ENCODE data around the gene MLEC. TPM values are rescaled to one million over a fixed set of nuclear protein-coding genes. Genes with fewer than 3 reads are reported as not detected.

MLEC gene
- total RNA-seq, 6 donors from 2014 or later: 29.3 to 125 (median 71.2) TPM

DNA sequence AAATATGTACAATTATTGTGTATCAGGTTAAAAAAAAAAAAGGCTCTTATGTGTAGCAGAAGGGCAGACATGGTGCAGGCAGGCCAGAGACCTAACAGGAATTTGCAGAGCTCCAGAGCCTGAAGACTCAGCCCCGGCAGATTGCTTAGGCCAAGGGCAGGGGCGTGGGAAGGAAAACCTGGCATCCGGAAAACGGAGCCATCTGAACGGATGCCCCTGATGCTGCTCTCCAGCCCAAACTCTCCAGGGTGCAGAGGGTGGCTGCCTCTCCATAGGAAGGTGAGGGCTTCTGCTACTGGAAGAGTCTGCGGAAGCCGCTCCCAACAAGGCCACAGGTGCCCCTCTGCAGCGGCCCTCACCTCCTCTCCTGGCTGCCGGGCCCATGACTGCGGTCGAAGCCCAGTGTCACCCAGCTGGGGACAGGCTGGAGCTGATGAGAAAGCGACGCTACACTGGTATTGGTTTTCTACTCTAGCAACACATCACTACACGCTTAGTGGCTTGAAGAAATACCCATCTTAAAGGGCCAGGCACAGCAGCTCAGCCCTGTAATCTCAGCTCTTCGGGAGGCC, 58.1 kb downstream of the MLEC start:
- Histone ChIP-seq H3K4me3 (no peak overlapping the region), H3K27ac (no peak overlapping the region), H3K36me3 (no peaks in the 10 kb centered on the region), H3K27me3 (no peaks in the 10 kb centered on the region), H3K9me3 (no peaks in the 10 kb centered on the region), H3K4me1 (no peaks in the 10 kb centered on the region)
- DNase-seq (peak in 1 of 2 donors; percentile 43), ATAC-seq (ENCODE audit: low FRiP score in 2 of 2) (no peak)
- TF ChIP-seq POLR2A (IDR thresholded peaks at IDR 0.05) (no peak), CTCF (IDR thresholded peaks at IDR 0.05) (no peak), POLR2AphosphoS5 (IDR thresholded peaks at IDR 0.05) (no peak), EP300 (IDR thresholded peaks at IDR 0.05) (no peak)
- WGBS, 2 donors: 87 to 94% methylated on average over 11 to 15 of the region's 15 CpGs

DNA sequence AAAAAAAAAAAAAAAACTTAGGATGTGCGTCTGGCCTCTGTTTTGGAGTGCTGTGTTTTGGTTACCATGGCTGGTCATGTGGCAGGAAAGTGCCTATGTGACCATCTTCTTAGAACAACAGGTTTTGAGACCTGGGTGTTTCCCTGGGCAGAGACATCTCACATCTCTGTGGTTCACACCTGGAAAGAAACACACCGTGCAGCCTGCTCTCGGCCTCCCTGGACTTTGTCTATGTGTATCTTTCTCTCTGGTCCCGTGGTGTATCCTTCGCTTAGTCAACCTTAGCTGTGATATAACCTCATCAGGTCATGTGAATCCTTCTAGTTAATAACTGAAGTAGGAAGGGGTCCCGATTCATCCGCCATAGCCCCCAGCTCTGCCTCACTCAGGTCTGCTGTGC, 61.3 kb downstream of the MLEC start:
- 82 to 89% methylated on average over 7 of the region's 7 CpGs for WGBS, 2 donors
- DNase-seq: no peak
- Histone ChIP-seq H3K36me3 (no peaks in the 10 kb centered on the region), H3K9me3 (no peaks in the 10 kb centered on the region), H3K27me3 (no peaks in the 10 kb centered on the region), H3K4me3 (no peak overlapping the region), H3K4me1 (no peaks in the 10 kb centered on the region), H3K27ac (no peak overlapping the region)
- TF ChIP-seq CTCF (IDR thresholded peaks at IDR 0.05) (no peak), POLR2AphosphoS5 (IDR thresholded peaks at IDR 0.05) (no peak), POLR2A (IDR thresholded peaks at IDR 0.05) (no peak), EP300 (IDR thresholded peaks at IDR 0.05) (no peak)
- peak in 1 of 2 donors; percentile 20 for ATAC-seq (ENCODE audit: low FRiP score in 2 of 2)

DNA sequence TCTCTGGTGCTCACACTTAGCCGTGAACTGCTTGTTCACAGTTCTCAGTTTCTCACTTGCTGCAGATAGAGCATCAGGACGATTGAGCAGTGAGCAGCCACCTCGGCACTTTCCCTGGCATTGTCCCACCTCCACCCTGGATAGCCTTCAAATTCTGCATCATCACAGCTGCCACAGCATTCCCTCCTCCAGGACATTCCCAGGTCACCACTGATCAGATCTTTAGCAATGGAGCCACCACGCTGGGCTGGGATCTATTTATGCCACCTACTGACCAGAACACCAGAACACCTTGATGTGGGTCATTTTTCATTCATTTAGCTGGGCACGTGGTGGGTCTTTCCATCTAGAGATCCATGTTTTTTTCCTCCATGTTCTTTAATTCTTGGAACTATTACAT, 62.3 kb downstream of the MLEC start:
- Histone ChIP-seq H3K9me3 (no peaks in the 10 kb centered on the region), H3K27me3 (no peaks in the 10 kb centered on the region), H3K4me1 (no peaks in the 10 kb centered on the region), H3K27ac (no peak overlapping the region), H3K4me3 (no peak overlapping the region), H3K36me3 (no peaks in the 10 kb centered on the region)
- 78 to 89% methylated on average over 5 of the region's 5 CpGs for WGBS, 2 donors
- TF ChIP-seq EP300 (IDR thresholded peaks at IDR 0.05) (no peak), POLR2AphosphoS5 (IDR thresholded peaks at IDR 0.05) (no peak), CTCF (IDR thresholded peaks at IDR 0.05) (no peak), POLR2A (IDR thresholded peaks at IDR 0.05) (no peak)
- DNase-seq (no peak), ATAC-seq (ENCODE audit: low FRiP score in 2 of 2) (no peak)

GRCh38 chr12:120750806-120751205, 63.9 kb downstream of the MLEC start:
- DNase-seq (no peak), ATAC-seq (ENCODE audit: low FRiP score in 2 of 2) (no peak)
- Histone ChIP-seq H3K9me3 (no peaks in the 10 kb centered on the region), H3K4me1 (no peaks in the 10 kb centered on the region), H3K27me3 (no peaks in the 10 kb centered on the region), H3K27ac (no peak overlapping the region), H3K36me3 (no peaks in the 10 kb centered on the region), H3K4me3 (no peak overlapping the region)
- 93 to 96% methylated on average over 5 of the region's 5 CpGs for WGBS, 2 donors
- no peak for TF ChIP-seq POLR2A (IDR thresholded peaks at IDR 0.05)
- TF ChIP-seq EP300 (IDR thresholded peaks at IDR 0.05): no peak
- no peak for TF ChIP-seq POLR2AphosphoS5 (IDR thresholded peaks at IDR 0.05)
- TF ChIP-seq CTCF (IDR thresholded peaks at IDR 0.05): no peak

DNA sequence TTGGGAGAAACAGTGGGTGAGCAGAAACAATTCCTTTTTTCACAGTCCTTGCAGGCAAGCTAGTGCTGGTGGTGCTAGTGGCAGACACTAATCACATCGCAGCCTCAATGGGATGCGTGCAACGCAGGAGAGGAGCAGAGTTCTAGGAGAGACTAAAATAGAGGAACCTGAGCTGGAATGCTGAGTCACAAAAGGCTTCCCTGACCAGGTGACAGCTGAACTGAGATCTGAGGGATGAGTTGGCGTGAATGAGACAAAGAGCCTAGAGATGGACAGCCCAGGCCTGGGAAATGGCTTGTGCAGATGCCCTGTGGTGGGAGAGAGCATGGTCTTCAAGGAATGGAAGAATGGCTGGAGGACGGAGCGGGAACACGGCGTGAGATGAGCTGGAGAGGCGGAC, 64.4 kb downstream of the MLEC start:
- Histone ChIP-seq H3K9me3 (no peaks in the 10 kb centered on the region), H3K4me1 (no peaks in the 10 kb centered on the region), H3K36me3 (no peaks in the 10 kb centered on the region), H3K27ac (no peak overlapping the region), H3K4me3 (no peak overlapping the region), H3K27me3 (no peaks in the 10 kb centered on the region)
- no peak for DNase-seq
- no peak for ATAC-seq (ENCODE audit: low FRiP score in 2 of 2)
- 91 to 96% methylated on average over 9 of the region's 9 CpGs for WGBS, 2 donors
- no peak for TF ChIP-seq POLR2AphosphoS5 (IDR thresholded peaks at IDR 0.05)
- no peak for TF ChIP-seq POLR2A (IDR thresholded peaks at IDR 0.05)
- no peak for TF ChIP-seq EP300 (IDR thresholded peaks at IDR 0.05)
- no peak for TF ChIP-seq CTCF (IDR thresholded peaks at IDR 0.05)
